K562 (cell line): Measurements from ENCODE around the gene P2RX1. TPM values are rescaled to one million over a fixed set of nuclear protein-coding genes. Genes with fewer than 3 reads are reported as not detected.

ENCODE experiments used
- ATAC-seq: fragments of 200-7000 bp; cut with Tn5 transposase; 3 replicates; pipeline ENCODE4 v1.9.1; 2020; ENCODE audit warnings: moderate library complexity
- BruUV-seq: library from RNA; stranded (reverse); fragments of 400-500 nt; replicated peaks from 2 replicates; lab custom pipeline; 2021; lab: Mats Ljungman, UMichigan
- CTCF ChIA-PET: fragments of 300-600 bp; formaldehyde crosslinking; extraction: SDS; loops from one replicate; lab custom pipeline; 2021; ENCODE audit warnings: low intra/inter-chr PET ratio; lab: Yijun Ruan, JAX
- POLR2A ChIA-PET: fragments of 300-600, 350-650 bp; sonication (Branson Sonifier 250); formaldehyde crosslinking; extraction: SDS; loops from one replicate; lab custom pipeline; 2021; ENCODE audit warnings: antibody characterized with exemption, inconsistent platforms; lab: Yijun Ruan, JAX
- DNase-seq, 4 experiments: peaks; one replicate each; pipeline versions ENCODE4 v3.0.0 to v3.0.0-alpha.2; 2011 to 2018; ENCODE audit warnings: low spot score in 3 of 4, mixed read lengths in 3 of 4; ENCODE audit errors: extremely low read depth in 1 of 4
- FAIRE-seq: peaks from 2 replicates; lab custom pipeline; 2011; peaks lifted over from hg19 to GRCh38; lab: Jason Lieb, UNC
- H2AFZ ChIP-seq: 2 replicates; pipeline ENCODE4 v1.6.0; 2011; ENCODE audit warnings: low read depth, low read length, control low read depth, inconsistent platforms
- H3K27ac ChIP-seq: fragments of 200-600 bp; 3 replicates; pipeline ENCODE4 v1.8.0; 2011; ENCODE audit warnings: low read depth, mild to moderate bottlenecking, control low read depth, inconsistent platforms, low read length, moderate library complexity, mixed read lengths; ENCODE audit errors: extremely low read depth
- H3K27me3 ChIP-seq, 2 experiments: fragments of 300-600 bp in 1 of 2; 2 replicates in 1 of 2; 3 replicates in 1 of 2; pipeline versions ENCODE4 v1.6.0 to v1.8.0; 2011; ENCODE audit warnings: inconsistent platforms in 2 of 2, low read length in 2 of 2, mild to moderate bottlenecking in 1 of 2, mixed read lengths in 1 of 2, moderate library complexity in 1 of 2; ENCODE audit not compliant: control insufficient read depth in 2 of 2, insufficient read depth in 2 of 2
- H3K36me3 ChIP-seq: fragments of 300-600 bp; 3 replicates; pipeline ENCODE4 v1.8.0; 2011; ENCODE audit warnings: mild to moderate bottlenecking, low read length, inconsistent platforms; ENCODE audit not compliant: control insufficient read depth, insufficient read depth
- H3K4me1 ChIP-seq, 2 experiments: fragments of 200-600 bp in 1 of 2; replicated peaks in 1 of 2; 2 replicates in 1 of 2; 3 replicates in 1 of 2; pipeline versions ENCODE4 v1.5.1 to v1.8.0; 2011; ENCODE audit warnings: inconsistent platforms in 2 of 2, low read length in 2 of 2, mild to moderate bottlenecking in 1 of 2, mixed read lengths in 1 of 2, moderate library complexity in 1 of 2; ENCODE audit not compliant: control insufficient read depth in 2 of 2, insufficient read depth in 2 of 2
- H3K4me2 ChIP-seq: 2 replicates; pipeline ENCODE4 v1.6.1; 2011; ENCODE audit warnings: low read length, control low read depth, inconsistent platforms, mixed read lengths; ENCODE audit not compliant: insufficient read depth
- H3K4me3 ChIP-seq: fragments of 200-600 bp; sonication (generic), shearing (Covaris generic); 2 replicates; pipeline ENCODE4 v1.5.1; 2016; ENCODE audit warnings: control low read depth, inconsistent platforms
- H3K79me2 ChIP-seq: fragments of 200-600 bp; 3 replicates; pipeline ENCODE4 v1.8.0; 2011; ENCODE audit warnings: low read length, inconsistent platforms; ENCODE audit not compliant: control insufficient read depth, insufficient read depth
- H3K9ac ChIP-seq, 2 experiments: 2 replicates each; pipeline versions ENCODE4 v1.6.0 to v1.6.1; 2011; ENCODE audit warnings: low read depth in 2 of 2, low read length in 2 of 2, control low read depth in 1 of 2, inconsistent platforms in 1 of 2, mild to moderate bottlenecking in 1 of 2, mixed read lengths in 1 of 2; ENCODE audit not compliant: insufficient read depth in 1 of 2
- H3K9me1 ChIP-seq: one replicate; pipeline ENCODE4 v1.6.0; 2011; ENCODE audit warnings: inconsistent platforms, mild to moderate bottlenecking, low read length, moderate library complexity; ENCODE audit not compliant: control insufficient read depth, insufficient read depth
- H3K9me3 ChIP-seq: replicated peaks from 2 replicates; pipeline ENCODE4 v1.5.1; 2011; ENCODE audit warnings: low read depth, low read length, inconsistent platforms; ENCODE audit not compliant: control insufficient read depth, insufficient read depth
- H4K20me1 ChIP-seq: replicated peaks from 2 replicates; pipeline ENCODE4 v1.6.1; 2011; ENCODE audit warnings: low read length, inconsistent platforms, mixed read lengths; ENCODE audit not compliant: control insufficient read depth, insufficient read depth
- ARID1B ChIP-seq: fragments of 450-650 bp; IDR thresholded peaks from 2 replicates; pipeline ENCODE4 v1.6.1; 2016; ENCODE audit warnings: antibody characterized with exemption, mild to moderate bottlenecking, inconsistent platforms
- BHLHE40 ChIP-seq: IDR thresholded peaks from 2 replicates; pipeline ENCODE4 v1.6.1; 2011; ENCODE audit warnings: low read length, improper control_type of control experiment
- CBFA2T3 ChIP-seq: fragments of 450-650 bp; IDR thresholded peaks from 2 replicates; pipeline ENCODE4 v1.6.1; 2017
- EGR1 ChIP-seq: fragments of 450-650 bp; conservative IDR thresholded peaks from 2 replicates; pipeline ENCODE4 v1.6.1; 2017; ENCODE audit warnings: mild to moderate bottlenecking
- EP300 ChIP-seq: IDR thresholded peaks from 2 replicates; pipeline ENCODE4 v1.6.1; 2012; ENCODE audit warnings: low read length, improper control_type of control experiment
- KDM1A ChIP-seq, 2 experiments: fragments of 450-650 bp; IDR thresholded peaks; 2 replicates each; pipeline ENCODE4 v1.6.1; 2016; ENCODE audit warnings: mild to moderate bottlenecking in 2 of 2
- MECOM ChIP-seq: fragments of 250-450 bp; sonication (Bioruptor Pico); IDR thresholded peaks from 2 replicates; pipeline ENCODE4 v1.8.0; 2022; ENCODE audit warnings: inconsistent platforms
- NFIC ChIP-seq: fragments of 450-650 bp; IDR thresholded peaks from 2 replicates; pipeline ENCODE4 v1.6.1; 2017; ENCODE audit warnings: mild to moderate bottlenecking, inconsistent platforms
- NFYB ChIP-seq: IDR thresholded peaks from 2 replicates; pipeline ENCODE4 v1.6.1; 2011; ENCODE audit warnings: mild to moderate bottlenecking, moderate library complexity; ENCODE audit not compliant: insufficient read length; ENCODE audit errors: extremely low read depth
- VEZF1 ChIP-seq: fragments of 200-800 bp; sonication (Bioruptor generic); IDR thresholded peaks from 2 replicates; pipeline ENCODE4 v1.6.1; 2017; ENCODE audit warnings: missing genetic modification characterization, missing compliant biosample characterization
- ZNF175 ChIP-seq: fragments of 200-800 bp; sonication (Bioruptor generic); IDR thresholded peaks from 2 replicates; pipeline ENCODE4 v1.6.1; 2016; ENCODE audit warnings: low read depth, mild to moderate bottlenecking, missing genetic modification characterization, missing compliant biosample characterization
- ZNF263 ChIP-seq: sonication (generic); formaldehyde crosslinking; IDR thresholded peaks from 2 replicates; pipeline ENCODE4 v1.8.0; 2022; ENCODE audit warnings: mild to moderate bottlenecking, missing genetic modification reagents, borderline replicate concordance
- WGBS: fragments of 100-300 bp; shearing (Covaris generic); methylation state at CpG from one replicate; pipeline ENCODE4 v1.1.6; 2016; ENCODE audit warnings: low coverage, mixed read lengths; ENCODE audit not compliant: insufficient coverage; ENCODE audit errors: missing lambda C conversion rate; 5-methylcytosine and 5-hydroxymethylcytosine counted together
- in situ Hi-C: fragments of 300-500 bp; cut with MboI; formaldehyde crosslinking; loops from 4 replicates; pipeline ENCODE4 v1.15.0; 2018; ENCODE audit warnings: inconsistent platforms, mixed read lengths
- intact Hi-C: fragments of 100-400 bp; cut with micrococcal nuclease; formaldehyde crosslinking; loops from 2 replicates; pipeline ENCODE4 v1.14.2; 2022
- polyA plus RNA-seq, 8 experiments: library from polyadenylated mRNA; depleted of rRNA in 4 of 8; stranded (reverse) in 5 of 8; unstranded in 3 of 8; fragments of >200 nt; fragmentation: Nextera tagmentation in 2 of 8; fragmentation: Illumina TruSeq in 1 of 8; extraction: Ambion mirVana in 2 of 8; extraction: Trizol in 1 of 8; gene quantifications; 2 replicates each; pipeline versions ENCODE4 v1.2.1 to v1.2.3, GENCODE V29; 2011 to 2014; ENCODE audit warnings: inconsistent platforms in 1 of 8, missing spikeins in 1 of 8
- total RNA-seq, 7 experiments: library from RNA; depleted of rRNA in 6 of 7; stranded (reverse); fragments of >200 nt in 6 of 7; fragmentation: Illumina TruSeq in 2 of 7; extraction: Trizol in 2 of 7; gene quantifications; 2 replicates each; pipeline versions ENCODE4 v1.2.1 to v1.2.3, GENCODE V29; 2011 to 2021; ENCODE audit warnings: low replicate concordance in 1 of 7
- TF ChIP-seq, protein P1 (sequence below): sonication (generic); formaldehyde crosslinking; IDR thresholded peaks from 2 replicates; pipeline ENCODE4 v1.9.0; 2022; ENCODE audit warnings: mild to moderate bottlenecking, missing genetic modification reagents
- TF ChIP-seq, protein P2 (sequence below): sonication (generic); formaldehyde crosslinking; IDR thresholded peaks from 2 replicates; pipeline ENCODE4 v1.5.0; 2020; ENCODE audit warnings: missing genetic modification reagents
- TF ChIP-seq, protein P3 (sequence below), 2 experiments: IDR thresholded peaks in 1 of 2; conservative IDR thresholded peaks in 1 of 2; 2 replicates each; pipeline ENCODE4 v1.6.1; 2016; ENCODE audit warnings: low read depth in 2 of 2, mild to moderate bottlenecking in 1 of 2, missing compliant biosample characterization in 1 of 2, missing genetic modification characterization in 1 of 2, moderate library complexity in 1 of 2

The P2RX1 gene
- total and polyA plus RNA-seq, 9 of the 15 experiments (the other 6 are each of a cell fraction or from before 2014, with no cell fraction given) = 0.27 to 20.3 (median 10.3) TPM

DNA sequence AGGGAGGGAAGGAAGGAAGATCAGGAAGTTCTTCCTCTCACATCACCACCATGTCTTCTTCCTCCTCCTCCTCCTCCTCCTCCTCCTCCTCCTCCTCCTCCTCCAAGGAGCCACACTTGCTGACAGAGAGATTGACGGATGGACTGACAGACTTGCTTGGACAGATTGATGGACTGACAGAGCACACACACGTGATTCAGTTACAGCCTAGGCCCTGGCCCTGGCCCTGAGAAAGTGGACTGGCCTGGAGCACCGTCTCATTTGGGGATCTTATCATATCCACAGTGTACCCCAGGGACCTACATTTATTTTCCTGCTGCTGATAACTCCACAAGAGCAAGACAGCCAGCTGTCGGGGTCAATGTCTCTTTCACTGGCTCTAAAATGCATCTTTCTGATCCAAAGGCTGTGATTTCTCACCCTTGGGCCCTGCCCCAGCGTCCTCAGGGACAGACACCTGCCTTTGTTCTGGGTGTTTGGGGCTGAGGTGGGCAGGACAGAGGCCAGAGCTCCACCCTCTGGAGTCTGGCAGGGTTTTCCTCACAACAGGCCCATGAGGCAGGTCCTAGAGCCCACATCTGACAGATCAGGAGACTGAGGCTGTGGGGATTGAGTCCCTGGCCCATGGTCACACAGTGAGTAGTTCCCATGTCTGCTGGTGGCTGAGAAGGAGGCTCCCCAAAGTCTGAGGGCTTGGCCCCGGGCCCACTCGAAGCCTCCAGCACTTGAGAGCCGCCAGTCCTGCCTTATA lies 2.3 kb upstream of the P2RX1 start:
- ATAC-seq = peak; percentile 5; the same call in 1 of the 3 replicates
- intact Hi-C loops (no loop called here), in situ Hi-C loops (loop anchor here (10.0 kb wide), 1 partner anchor 86 kb away; no protein-coding TSS in a partner anchor)
- Histone ChIP-seq H3K36me3 (0 out of 3 replicates have a peak, but pooled peaks cover 4% of the 10 kb centered on the region), H3K9ac (peak overlapping the region in 1 of 2 experiments; percentile 43; a peak in 1 of 4 replicates), H3K27ac (peak overlapping the region; percentile 33; the same call in 1 of the 3 replicates), H3K9me1 (peaks cover under 1% of the 10 kb centered on the region), H3K79me2 (peaks cover 34% of the 10 kb centered on the region), H3K4me1 (peaks cover 34 to 62% of the 10 kb centered on the region in 2 experiments), H3K27me3 (no peaks in the 10 kb centered on the region), H2AFZ (no peak overlapping the region), H3K4me3 (no peak overlapping the region), H4K20me1 (peaks cover 6% of the 10 kb centered on the region; the same call in 1 of the 2 replicates), H3K4me2 (no peak overlapping the region), H3K9me3 (no peaks in the 10 kb centered on the region)
- CTCF ChIA-PET = no interaction called here
- WGBS = 2% methylated on average over 3 of the region's 8 CpGs
- peak; percentile 74 for FAIRE-seq
- peak in 3 of 4 experiments; percentile 16 to 56 (median 40) for DNase-seq
- no TSS peak for BruUV-seq
- POLR2A ChIA-PET = no interaction called here
- TF ChIP-seq, protein P1, sequence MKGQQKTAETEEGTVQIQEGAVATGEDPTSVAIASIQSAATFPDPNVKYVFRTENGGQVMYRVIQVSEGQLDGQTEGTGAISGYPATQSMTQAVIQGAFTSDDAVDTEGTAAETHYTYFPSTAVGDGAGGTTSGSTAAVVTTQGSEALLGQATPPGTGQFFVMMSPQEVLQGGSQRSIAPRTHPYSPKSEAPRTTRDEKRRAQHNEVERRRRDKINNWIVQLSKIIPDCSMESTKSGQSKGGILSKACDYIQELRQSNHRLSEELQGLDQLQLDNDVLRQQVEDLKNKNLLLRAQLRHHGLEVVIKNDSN = peak; percentile 63
- TF ChIP-seq NFIC (0 out of 2 replicates have a peak, but pooled peaks have one; percentile 13), EGR1 (peak; percentile 50), CBFA2T3 (peak; percentile 63), ARID1B (peak; percentile 47), KDM1A (IDR thresholded peaks at IDR 0.05) (peak; percentile 74 to 80), VEZF1 (CRISPR knock-in tag) (peak; percentile 27; the same call in 1 of the 2 replicates), BHLHE40 (peak; percentile 65), MECOM (CRISPR knock-in tag) (peak; percentile 51; the same call in 1 of the 2 replicates), NFYB (no peak), ZNF263 (CRISPR knock-in tag) (peak; percentile 99), EP300 (peak; percentile 54), ZNF175 (0 out of 2 replicates have a peak, but pooled peaks have one; percentile 21)
- TF ChIP-seq, protein P2, sequence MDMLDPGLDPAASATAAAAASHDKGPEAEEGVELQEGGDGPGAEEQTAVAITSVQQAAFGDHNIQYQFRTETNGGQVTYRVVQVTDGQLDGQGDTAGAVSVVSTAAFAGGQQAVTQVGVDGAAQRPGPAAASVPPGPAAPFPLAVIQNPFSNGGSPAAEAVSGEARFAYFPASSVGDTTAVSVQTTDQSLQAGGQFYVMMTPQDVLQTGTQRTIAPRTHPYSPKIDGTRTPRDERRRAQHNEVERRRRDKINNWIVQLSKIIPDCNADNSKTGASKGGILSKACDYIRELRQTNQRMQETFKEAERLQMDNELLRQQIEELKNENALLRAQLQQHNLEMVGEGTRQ (CRISPR knock-in tag) = peak; percentile 56
- TF ChIP-seq, protein P3, sequence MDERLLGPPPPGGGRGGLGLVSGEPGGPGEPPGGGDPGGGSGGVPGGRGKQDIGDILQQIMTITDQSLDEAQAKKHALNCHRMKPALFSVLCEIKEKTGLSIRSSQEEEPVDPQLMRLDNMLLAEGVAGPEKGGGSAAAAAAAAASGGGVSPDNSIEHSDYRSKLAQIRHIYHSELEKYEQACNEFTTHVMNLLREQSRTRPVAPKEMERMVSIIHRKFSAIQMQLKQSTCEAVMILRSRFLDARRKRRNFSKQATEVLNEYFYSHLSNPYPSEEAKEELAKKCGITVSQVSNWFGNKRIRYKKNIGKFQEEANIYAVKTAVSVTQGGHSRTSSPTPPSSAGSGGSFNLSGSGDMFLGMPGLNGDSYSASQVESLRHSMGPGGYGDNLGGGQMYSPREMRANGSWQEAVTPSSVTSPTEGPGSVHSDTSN (CRISPR knock-in tag; IDR thresholded peaks at IDR 0.05; ENCODE audit: low read depth) = peak; percentile 54
- TF ChIP-seq, protein P3 (tag; conservative IDR thresholded peaks at IDR 0.05; ENCODE audit: low read depth) = peak; percentile 91
